ENCODE measurements around the gene NAT8L.

Gene NAT8L

DNA sequence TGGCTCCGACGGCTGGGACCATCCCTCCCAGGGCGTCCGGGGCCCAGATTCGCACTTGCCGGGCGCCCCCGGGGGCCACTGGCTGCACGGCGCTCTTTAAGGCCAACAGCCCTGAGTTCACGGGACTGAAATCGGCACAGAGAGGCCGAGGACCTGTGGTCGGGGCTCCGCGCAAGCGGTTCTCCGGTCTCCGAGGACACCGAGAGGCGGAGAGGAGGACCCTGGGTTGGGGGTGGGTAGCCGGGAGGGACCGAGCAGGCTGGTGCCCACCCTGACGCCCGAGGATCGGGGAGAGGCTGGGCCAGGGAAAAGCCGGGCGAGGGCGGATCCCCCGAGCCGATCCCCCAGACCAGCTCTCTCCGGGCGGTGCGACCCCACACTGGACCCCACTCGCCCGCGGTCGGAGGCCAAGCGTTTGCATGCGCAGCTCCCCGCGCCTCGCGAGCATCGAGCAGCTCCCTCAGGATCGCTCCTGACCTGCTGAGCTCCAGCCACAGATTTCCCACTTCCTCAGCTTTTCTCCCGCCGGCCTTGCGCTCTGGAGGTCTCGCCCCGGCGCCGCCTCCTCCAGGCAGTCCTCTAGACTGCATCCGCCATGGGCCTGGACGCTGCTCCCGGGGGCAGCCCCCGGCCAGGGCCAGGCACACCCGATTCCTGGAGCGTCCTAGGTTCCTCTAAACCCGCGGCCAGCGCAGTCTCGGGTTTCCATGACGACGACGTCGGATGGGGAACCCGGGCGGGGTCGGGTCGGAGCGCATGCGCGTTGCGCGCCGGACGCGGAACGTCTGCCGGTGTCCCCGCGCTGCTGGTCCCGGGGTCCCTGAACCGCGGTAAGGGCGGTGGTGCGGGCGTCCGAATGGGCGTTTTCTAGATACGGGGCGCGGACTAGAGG, 17.6 kb upstream of the NAT8L start:
- H3K9me3 ChIP-seq (ENCODE audit: severe bottlenecking): no peaks in the 10 kb centered on the region
- TF ChIP-seq, protein P1, sequence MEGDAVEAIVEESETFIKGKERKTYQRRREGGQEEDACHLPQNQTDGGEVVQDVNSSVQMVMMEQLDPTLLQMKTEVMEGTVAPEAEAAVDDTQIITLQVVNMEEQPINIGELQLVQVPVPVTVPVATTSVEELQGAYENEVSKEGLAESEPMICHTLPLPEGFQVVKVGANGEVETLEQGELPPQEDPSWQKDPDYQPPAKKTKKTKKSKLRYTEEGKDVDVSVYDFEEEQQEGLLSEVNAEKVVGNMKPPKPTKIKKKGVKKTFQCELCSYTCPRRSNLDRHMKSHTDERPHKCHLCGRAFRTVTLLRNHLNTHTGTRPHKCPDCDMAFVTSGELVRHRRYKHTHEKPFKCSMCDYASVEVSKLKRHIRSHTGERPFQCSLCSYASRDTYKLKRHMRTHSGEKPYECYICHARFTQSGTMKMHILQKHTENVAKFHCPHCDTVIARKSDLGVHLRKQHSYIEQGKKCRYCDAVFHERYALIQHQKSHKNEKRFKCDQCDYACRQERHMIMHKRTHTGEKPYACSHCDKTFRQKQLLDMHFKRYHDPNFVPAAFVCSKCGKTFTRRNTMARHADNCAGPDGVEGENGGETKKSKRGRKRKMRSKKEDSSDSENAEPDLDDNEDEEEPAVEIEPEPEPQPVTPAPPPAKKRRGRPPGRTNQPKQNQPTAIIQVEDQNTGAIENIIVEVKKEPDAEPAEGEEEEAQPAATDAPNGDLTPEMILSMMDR (IDR thresholded peaks at IDR 0.05; ENCODE audit: low read depth, low read length): no peak
- DNase-seq: peak; percentile 91
- peak overlapping the region; percentile 70 for H3K4me3 ChIP-seq (ENCODE audit: low read depth, low read length)
- peaks cover 7% of the 10 kb centered on the region for H3K36me3 ChIP-seq
- peaks cover 4% of the 10 kb centered on the region for H3K27me3 ChIP-seq (ENCODE audit: insufficient read depth, low read depth, severe bottlenecking)
- peak overlapping the region; percentile 63 for H3K27ac ChIP-seq

DNA sequence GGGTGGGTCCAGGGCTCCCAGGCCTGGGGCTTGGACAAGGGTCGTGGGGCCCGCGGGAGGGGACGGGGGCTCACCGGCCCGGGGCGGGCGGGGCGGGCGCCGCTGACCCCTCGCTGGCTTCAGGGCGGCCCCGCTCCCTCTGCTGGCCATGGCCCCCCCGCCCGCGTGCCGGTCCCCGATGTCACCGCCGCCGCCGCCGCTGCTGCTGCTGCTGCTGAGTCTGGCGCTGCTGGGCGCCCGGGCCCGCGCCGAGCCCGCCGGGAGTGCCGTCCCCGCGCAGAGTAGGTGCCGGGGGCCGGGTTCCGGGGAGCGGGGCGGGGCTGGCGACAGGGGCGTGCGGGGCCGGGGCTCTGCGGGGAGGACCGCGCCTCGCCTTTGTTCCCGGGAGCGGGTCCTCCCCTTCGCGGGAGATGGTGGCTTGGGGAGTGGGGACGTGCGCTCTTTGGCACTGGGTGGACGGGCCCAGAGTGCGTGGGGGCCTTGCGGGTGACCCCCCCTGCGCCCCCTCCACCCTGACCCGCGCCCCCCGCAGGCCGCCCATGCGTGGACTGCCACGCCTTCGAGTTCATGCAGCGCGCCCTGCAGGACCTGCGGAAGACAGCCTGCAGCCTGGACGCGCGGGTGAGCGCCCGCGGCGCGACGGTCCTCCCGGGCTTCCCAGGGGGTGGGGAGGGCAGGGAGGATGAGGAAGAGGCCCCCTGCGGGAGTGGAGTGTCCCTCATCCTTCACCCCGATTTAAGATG, 16.8 kb upstream of the NAT8L start:
- TF ChIP-seq, protein P1 (IDR thresholded peaks at IDR 0.05; ENCODE audit: low read depth, low read length): 0 out of 2 replicates have a peak, but pooled peaks have one; percentile 27
- H3K36me3 ChIP-seq: peaks cover 7% of the 10 kb centered on the region
- no peaks in the 10 kb centered on the region for H3K9me3 ChIP-seq (ENCODE audit: severe bottlenecking)
- peak overlapping the region; percentile 70 for H3K4me3 ChIP-seq (ENCODE audit: low read depth, low read length)
- peak; percentile 43 for DNase-seq
- no peak overlapping the region; the same call in 1 of the 2 replicates for H3K27ac ChIP-seq
- H3K27me3 ChIP-seq (ENCODE audit: insufficient read depth, low read depth, severe bottlenecking): peaks cover 4% of the 10 kb centered on the region

DNA sequence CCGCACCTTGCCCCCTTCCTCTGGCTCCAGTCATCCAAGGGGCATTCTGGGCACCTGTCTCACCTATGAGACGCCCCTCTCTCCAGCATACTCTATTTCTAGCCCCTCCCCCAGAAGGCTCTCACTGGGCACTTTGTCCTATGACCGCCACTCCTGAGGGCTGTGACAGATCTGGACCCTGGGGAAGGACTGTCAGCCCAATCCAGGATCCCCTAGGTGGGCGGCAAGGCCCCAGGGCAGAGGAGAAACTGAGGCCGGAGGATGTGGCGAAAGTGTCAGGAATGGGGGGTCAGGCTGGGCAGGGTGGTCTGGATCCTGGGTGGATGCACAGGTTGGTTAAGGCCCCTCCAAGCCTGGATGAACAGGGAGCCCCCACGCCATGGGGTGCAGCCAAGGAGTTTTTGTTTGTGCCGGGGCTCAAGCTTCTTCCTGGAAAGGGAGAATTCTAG, 16.2 kb upstream of the NAT8L start:
- DNase-seq: no peak
- TF ChIP-seq, protein P1 (IDR thresholded peaks at IDR 0.05; ENCODE audit: low read depth, low read length): no peak

DNA sequence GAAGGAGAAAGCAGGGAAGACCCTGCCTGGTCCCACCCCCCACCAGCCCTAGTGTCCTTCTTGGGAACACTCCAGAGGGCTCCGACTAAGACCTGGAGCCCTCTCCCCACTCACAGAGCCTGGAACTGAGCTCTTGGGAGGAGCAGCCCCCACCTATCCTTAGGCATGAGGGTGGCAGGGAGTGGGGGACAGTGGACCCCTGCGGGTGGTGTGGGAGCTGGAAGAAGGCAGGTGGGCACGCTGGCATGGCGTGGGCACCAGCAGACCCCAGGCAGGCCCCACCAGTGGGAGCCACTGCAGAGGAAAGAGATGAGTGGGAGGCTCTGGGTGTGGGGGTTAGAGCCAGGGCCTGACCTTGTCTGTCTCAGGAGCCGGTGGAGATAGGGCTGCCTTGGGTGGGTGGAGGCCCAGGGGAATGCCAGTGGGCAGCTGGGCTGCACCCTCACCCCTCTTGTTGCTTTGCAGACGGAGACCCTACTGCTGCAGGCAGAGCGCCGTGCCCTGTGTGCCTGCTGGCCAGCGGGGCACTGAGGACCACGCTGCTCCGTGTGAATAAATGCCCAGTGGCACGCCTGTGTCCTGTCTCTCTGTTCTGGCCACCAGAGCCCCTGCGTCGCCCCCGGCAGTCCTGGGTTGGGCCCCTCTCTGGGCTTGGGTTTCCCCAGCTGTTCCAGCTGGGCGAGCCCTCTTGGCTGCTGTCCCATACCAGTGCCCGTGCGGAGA, 15.6 kb upstream of the NAT8L start:
- TF ChIP-seq, protein P1 (IDR thresholded peaks at IDR 0.05; ENCODE audit: low read depth, low read length): no peak
- no peak for DNase-seq
- Histone ChIP-seq H3K27ac (no peak overlapping the region), H3K27me3 (ENCODE audit: insufficient read depth, low read depth, severe bottlenecking) (peaks cover 4% of the 10 kb centered on the region), H3K36me3 (peaks cover 7% of the 10 kb centered on the region), H3K9me3 (ENCODE audit: severe bottlenecking) (no peaks in the 10 kb centered on the region), H3K4me3 (ENCODE audit: low read depth, low read length) (no peak overlapping the region)

More for the DNA sequence above, 16.2 kb upstream of the NAT8L start:
- H3K4me3 ChIP-seq (ENCODE audit: low read depth, low read length): peak overlapping the region; percentile 70
- no peaks in the 10 kb centered on the region for H3K9me3 ChIP-seq (ENCODE audit: severe bottlenecking)
- no peak overlapping the region for H3K27ac ChIP-seq
- H3K27me3 ChIP-seq (ENCODE audit: insufficient read depth, low read depth, severe bottlenecking): peaks cover 4% of the 10 kb centered on the region
- peaks cover 7% of the 10 kb centered on the region for H3K36me3 ChIP-seq

DNA sequence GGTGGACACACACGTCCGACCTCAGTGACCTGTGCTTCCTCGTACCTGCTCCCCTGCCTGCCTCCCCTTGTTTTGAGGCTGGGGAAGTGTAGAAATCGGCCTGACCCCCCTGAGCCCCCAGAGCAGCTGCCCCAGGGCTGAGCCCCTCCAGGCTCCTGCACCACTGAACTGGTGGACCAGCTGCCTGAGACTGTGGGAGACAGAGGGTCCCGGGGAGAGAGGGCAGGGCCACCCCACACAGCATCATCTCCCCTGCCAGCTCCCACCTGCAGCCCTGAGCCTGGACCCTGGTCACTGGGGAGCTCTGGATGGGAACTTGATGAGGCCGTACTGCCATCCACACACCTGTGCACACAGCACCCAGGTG, 15.0 kb upstream of the NAT8L start:
- Histone ChIP-seq H3K4me3 (ENCODE audit: low read depth, low read length) (no peak overlapping the region), H3K9me3 (ENCODE audit: severe bottlenecking) (no peaks in the 10 kb centered on the region), H3K36me3 (peaks cover 7% of the 10 kb centered on the region), H3K27me3 (ENCODE audit: insufficient read depth, low read depth, severe bottlenecking) (peaks cover 4% of the 10 kb centered on the region), H3K27ac (no peak overlapping the region)
- no peak for DNase-seq
- TF ChIP-seq, protein P1 (IDR thresholded peaks at IDR 0.05; ENCODE audit: low read depth, low read length): no peak

Measured in WERI-Rb-1 (cell line).